Measurements from ENCODE around the gene HES3.

The HES3 gene

DNA sequence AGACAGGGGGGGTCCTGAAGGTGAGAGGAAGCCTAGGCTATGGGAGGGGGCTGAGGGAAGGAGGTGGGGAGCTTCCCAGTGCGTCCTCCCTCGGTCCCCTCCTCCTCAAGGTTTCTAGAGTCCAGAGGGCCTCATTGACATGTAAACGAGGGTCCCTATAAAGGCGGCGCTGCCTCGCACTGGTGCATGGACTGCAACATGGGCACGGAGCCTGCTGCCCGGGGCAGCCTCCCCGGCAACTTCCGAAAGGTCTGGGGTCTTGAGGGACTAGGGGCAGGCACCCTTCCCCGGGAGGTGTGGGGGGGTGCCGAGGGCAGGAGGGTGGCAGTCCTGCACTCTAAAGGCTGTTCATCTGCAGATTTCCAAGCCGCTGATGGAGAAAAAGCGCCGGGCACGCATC is at the start of gene HES3:
TSS of gene HES3 (plus strand) at position 187 of the 400 bp plus-strand sequence. CDS start at position 374, 187 bp downstream.
- DNase-seq (ENCODE audit: low read depth) = no peak
- no peak within 1 kb of the TSS for H3K4me3 ChIP-seq (ENCODE audit: control insufficient read depth, low read depth, low read length)

DNA sequence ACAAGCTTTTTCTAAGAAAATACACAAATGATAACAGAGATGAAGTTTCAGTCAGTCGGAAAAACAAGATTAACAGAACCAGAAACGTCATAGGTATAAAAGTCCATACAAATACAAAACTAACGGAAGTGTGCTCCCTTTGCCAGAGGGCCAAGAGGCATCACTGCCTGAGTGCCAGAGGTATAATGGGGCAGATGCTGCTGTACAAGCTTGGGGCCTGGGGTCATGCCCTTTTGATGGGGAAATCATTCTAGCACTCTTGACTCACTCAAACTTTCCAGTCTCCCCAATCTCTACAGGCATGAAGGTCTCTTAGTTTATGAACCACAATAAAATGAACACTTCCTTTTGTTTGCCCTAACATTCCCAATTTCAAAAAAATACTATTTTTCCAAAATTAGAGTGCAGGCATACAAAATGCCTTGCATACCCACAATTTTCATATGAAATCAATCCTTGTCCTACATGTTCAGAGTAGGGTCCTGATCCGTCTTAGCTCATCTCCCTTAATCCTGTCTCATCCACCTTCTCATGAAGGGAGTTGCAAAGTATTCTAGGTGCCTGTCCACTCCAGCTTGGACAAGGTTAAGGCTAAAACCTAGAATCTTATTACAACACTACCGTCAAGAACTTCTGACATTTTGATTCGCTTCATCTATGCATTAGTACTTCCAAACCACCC is 46.1 kb upstream of the HES3 start:
- H3K4me3 ChIP-seq (ENCODE audit: control insufficient read depth, low read depth, low read length) = peak overlapping the region; percentile 91
- no peak for DNase-seq (ENCODE audit: low read depth)
- TF ChIP-seq, protein P1, sequence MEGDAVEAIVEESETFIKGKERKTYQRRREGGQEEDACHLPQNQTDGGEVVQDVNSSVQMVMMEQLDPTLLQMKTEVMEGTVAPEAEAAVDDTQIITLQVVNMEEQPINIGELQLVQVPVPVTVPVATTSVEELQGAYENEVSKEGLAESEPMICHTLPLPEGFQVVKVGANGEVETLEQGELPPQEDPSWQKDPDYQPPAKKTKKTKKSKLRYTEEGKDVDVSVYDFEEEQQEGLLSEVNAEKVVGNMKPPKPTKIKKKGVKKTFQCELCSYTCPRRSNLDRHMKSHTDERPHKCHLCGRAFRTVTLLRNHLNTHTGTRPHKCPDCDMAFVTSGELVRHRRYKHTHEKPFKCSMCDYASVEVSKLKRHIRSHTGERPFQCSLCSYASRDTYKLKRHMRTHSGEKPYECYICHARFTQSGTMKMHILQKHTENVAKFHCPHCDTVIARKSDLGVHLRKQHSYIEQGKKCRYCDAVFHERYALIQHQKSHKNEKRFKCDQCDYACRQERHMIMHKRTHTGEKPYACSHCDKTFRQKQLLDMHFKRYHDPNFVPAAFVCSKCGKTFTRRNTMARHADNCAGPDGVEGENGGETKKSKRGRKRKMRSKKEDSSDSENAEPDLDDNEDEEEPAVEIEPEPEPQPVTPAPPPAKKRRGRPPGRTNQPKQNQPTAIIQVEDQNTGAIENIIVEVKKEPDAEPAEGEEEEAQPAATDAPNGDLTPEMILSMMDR (IDR thresholded peaks at IDR 0.05; ENCODE audit: control insufficient read depth, insufficient read depth, low read depth, low read length, missing control alignments) = no peak

More for the DNA sequence above, at the start of gene HES3:
- TF ChIP-seq, protein P1 (IDR thresholded peaks at IDR 0.05; ENCODE audit: control insufficient read depth, insufficient read depth, low read depth, low read length, missing control alignments) = no peak

DNA sequence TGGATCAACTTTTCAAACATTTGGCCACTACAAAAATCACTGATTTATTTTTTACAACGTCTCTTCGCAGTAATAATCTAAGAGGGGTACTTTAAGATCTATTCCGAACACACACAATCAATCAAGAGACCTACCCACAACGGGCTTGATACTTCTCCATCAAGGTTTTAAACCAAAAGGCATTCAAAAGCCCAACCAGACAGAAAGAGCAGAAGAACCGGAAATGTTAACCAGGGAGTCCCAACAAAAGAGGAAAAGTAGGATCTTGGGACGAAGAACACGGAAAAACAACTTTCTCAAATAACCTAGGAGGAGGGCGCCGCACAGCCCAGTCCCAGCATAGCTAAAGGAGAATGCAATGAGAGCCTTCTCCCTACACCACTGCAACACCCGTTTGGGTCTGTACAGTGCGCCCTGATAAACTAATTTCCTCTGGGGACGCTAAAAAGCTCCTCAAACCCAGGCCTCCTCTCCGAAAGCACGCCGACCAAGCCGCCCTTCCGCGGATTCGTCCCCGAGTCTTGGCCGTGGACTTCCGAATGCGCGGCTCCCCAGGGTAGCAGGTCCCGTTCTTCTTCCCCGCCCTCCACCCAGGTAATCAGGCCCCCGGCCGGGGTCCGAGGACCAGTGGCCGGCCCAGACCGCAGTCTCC is 45.2 kb upstream of the HES3 start:
- H3K4me3 ChIP-seq (ENCODE audit: control insufficient read depth, low read depth, low read length) = peak overlapping the region; percentile 91
- TF ChIP-seq, protein P1 (IDR thresholded peaks at IDR 0.05; ENCODE audit: control insufficient read depth, insufficient read depth, low read depth, low read length, missing control alignments) = no peak
- no peak for DNase-seq (ENCODE audit: low read depth)

DNA sequence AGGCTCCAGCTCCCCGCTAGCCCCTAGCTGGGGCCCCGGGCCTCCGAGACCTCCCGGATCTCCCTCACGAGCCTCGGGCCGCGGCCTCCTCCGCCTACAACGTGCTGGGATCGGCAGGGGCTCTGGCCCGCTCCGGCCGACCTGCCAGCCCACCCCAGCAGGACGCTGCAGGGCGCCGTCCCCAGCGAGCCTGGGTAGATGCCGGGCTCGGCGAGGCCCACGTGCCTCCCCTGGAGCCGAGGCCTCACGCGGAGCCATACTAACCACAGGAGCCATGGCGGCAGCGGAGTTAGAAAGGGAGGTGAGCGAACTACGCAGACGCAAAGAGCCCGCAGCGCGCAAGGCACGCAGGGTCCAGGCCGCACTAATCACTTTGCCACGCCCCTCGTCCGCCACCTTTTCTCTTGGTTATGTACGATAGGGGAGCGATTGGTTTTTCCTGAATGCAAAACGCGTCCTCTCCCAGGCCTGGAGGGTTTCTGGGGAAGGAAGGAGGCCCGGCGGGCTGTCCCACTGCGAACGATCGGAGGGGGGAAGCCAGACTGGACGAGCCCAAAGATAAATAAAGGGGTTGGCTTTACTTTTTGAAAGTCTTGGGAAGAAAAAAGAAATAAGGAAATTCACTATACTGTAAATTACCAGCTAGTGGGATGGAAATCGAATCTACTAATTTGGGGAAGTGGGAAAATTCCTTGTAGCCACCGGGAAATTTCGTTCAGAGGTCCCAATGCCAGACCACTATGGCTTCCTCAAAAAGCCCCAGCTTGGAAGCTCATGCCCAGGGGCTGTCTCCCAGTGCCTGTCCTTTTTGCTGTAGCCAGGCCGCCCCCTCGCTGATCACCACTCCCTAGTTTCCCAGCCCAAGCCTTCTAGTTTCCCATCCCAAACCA is 44.4 kb upstream of the HES3 start, which contains the start of gene RPL22:
TSS of gene RPL22 (minus strand) at position 298 of the 890 bp plus-strand sequence. CDS start at position 276, 22 bp downstream.
- peak within 1 kb of the TSS; percentile 91 for H3K4me3 ChIP-seq (ENCODE audit: control insufficient read depth, low read depth, low read length)
- TF ChIP-seq, protein P1 (IDR thresholded peaks at IDR 0.05; ENCODE audit: control insufficient read depth, insufficient read depth, low read depth, low read length, missing control alignments) = no peak
- DNase-seq (ENCODE audit: low read depth) = peak; percentile 98

DNA sequence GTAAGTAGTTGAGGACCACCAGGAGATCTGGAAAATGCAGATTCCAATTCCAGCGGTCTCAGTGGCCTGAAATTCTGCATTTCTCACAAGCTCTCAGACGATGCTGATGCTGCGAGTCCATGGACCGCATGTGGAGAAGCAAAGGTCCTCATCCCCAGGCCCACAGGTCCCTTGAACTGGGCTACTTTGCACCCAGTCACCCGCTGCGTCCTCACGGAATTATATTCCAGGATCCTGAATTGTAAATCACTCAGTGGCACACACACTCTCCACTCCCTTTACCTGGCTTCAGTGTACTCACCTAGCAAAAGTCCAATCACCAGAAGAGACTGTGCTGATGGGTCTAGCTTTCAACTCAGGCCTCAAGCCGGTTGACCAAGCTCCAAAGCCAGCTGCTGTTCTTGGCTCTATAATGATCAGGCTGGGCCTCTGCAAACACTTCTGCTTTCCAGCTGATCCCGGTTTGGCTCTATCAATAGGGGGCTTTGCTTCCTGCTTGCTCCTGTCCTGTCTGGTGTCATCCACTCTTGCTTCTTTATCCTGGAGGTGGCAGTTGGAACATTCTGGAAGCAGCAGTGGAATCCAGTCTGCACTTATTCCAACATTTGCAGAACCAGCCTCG is 43.7 kb upstream of the HES3 start:
- DNase-seq (ENCODE audit: low read depth) = no peak
- peak overlapping the region; percentile 91 for H3K4me3 ChIP-seq (ENCODE audit: control insufficient read depth, low read depth, low read length)
- TF ChIP-seq, protein P1 (IDR thresholded peaks at IDR 0.05; ENCODE audit: control insufficient read depth, insufficient read depth, low read depth, low read length, missing control alignments) = no peak

DNA sequence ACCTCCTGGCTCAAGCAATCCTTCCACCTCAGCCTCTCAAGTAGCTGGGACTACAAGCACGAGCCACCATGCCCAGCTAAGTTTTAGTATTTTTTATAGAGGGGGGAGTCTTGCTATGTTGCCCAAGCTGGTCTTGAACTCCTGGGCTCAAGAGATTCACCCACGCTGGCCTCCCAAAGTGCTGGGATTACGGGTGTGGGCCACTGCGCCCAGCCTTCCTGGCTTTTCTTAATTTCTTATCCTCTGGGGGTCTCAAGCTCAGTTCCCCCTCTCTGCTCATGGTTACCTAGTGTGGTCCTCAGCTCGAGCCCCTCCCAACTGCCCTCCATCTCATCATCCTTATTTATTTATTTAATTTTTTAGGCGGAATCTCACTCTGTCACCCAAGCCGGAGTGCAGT is 41.7 kb upstream of the HES3 start:
- TF ChIP-seq, protein P1 (IDR thresholded peaks at IDR 0.05; ENCODE audit: control insufficient read depth, insufficient read depth, low read depth, low read length, missing control alignments) = no peak
- no peak overlapping the region for H3K4me3 ChIP-seq (ENCODE audit: control insufficient read depth, low read depth, low read length)
- DNase-seq (ENCODE audit: low read depth) = no peak

Data from AG09309 (cell line).